ENCODE measurements around the gene RAB31.
"Not testable (repeated sequence)": the region's sequence is repeated elsewhere in the genome, so short reads cannot be mapped to it uniquely, and the experiment has no call there.

The RAB31 gene

DNA sequence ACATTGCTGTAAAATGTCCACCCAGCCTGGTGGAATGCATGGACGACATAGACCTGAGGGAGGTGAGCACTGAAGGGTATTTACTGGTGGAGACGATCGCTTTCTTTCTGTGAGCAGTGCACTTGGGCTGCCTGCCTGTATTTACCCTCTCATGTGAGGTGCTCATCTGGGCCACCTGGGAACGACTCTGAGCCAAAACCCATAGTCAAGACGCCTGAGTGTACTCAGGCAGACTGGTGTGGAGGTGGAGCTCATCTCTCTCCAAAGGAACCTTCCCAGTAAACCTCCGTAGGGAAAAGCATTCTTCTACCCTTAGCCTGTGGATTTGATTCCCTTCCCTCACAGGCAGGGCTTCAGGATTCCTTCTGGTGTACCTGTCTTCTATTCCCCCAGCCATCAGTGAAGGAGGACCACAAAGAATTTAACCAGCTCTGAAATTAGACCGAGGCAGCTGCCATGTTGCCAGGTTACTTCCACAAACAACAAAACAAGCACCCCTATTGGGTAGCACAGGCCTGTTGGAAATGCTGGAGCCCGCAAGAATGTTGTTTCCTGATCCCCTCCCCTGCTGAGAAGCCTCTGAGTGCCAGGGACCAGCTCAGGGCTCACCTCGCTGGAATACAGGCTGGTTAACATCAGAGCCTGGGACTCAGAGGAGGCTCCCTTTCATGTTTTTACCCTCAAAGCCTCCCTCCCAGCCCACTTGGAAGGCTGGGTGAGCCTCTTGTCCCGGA is 130.2 kb downstream of the RAB31 start:
- DNase-seq (ENCODE audit: low read depth, low spot score) = peak; percentile 68

DNA sequence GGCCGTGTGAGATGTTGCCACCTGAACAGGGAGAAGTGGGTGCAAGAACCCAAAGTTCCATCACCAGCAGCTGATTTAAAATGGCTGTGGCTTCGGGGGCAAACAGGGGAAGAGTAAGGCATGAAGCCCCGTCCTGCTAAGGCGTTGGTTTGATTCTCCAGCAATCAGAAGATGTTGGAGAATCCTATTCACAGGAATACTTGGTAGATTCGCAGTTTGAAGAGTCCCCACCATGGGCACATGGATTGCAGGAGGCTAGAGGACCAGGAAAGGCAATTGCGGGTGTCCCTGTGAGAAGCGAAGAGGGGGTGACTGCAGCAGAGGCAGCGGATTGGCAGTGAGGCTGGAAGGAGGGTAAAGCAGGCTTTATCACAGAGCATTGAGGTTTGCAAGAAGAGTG is 131.1 kb downstream of the RAB31 start:
- DNase-seq (ENCODE audit: low read depth, low spot score) = no peak

DNA sequence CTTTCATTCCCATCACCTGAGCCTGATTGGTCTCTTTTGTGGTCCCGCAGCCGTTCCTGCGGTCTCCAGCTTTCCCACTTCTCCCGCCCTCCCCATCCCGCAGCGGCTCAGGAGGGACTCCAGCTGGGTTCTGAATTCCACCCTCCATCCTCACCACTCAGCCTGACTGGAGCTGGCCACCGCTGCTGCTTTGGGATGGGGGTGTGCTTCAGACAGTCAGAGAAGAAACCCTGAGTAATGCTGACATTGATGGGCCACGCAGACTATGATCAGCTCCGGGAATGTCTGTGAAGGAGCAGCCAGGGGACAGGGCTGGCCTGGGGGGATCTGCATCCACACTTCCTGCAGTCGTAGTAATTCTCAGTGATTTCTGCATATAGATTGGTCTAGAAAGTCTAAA is 131.8 kb downstream of the RAB31 start:
- DNase-seq (ENCODE audit: low read depth, low spot score) = no peak

DNA sequence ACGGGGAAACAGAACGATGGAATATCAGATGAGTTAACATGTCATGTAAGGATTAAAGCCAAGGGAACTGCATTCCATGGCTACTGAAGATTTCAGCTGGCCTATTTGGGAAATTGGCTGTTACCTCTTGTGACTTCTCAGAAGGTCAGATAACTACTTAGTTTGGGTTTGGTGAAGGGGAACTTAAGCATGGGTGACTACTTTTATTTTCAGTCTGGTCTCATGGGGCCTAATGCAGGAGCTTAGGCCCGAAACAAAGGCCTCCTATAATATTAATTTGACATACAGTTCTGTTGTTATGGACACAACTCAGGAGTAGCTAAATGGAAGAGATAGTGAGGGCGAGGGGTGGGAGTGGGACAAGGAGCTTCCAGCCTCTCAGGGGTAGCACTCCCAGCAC is 133.7 kb downstream of the RAB31 start:
- no peak for DNase-seq (ENCODE audit: low read depth, low spot score)

DNA sequence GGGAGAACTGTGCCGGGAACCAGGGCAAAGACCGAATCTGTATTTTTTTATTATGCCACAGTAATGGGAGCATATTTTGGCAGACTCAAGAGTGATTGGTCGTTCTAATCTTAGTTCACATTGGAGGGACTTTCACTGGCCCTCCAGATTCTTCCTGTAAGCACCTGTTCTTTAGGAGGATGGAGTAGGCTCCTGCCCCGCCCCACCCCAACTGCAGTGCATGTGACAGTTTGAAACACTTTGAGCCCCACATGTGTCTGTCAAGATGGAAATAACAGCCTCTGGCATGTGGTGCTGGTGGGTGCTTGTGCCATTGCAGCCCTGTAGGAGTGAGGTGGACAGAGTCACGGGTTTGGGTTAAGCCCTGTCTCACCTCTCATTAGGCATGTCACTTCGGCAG is 134.3 kb downstream of the RAB31 start:
- no peak for DNase-seq (ENCODE audit: low read depth, low spot score)

DNA sequence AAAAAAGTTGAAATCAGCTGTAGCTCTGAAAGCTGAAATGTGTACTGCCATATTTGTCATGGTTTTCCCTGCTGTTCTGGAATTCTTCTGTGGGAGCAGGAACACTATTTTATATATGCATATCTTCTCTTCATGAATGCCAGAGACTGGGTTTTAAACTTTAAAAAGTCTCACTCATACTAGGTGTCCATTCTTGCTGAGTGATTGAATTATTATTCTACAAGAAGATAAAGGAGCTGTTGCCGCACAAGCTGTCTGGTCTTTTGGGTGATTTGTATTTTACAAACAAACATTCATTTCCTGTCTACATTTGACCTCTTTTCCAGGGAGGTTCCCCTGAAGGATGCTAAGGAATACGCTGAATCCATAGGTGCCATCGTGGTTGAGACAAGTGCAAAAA is 137.2 kb downstream of the RAB31 start:
- DNase-seq (ENCODE audit: low read depth, low spot score) = no peak

DNA sequence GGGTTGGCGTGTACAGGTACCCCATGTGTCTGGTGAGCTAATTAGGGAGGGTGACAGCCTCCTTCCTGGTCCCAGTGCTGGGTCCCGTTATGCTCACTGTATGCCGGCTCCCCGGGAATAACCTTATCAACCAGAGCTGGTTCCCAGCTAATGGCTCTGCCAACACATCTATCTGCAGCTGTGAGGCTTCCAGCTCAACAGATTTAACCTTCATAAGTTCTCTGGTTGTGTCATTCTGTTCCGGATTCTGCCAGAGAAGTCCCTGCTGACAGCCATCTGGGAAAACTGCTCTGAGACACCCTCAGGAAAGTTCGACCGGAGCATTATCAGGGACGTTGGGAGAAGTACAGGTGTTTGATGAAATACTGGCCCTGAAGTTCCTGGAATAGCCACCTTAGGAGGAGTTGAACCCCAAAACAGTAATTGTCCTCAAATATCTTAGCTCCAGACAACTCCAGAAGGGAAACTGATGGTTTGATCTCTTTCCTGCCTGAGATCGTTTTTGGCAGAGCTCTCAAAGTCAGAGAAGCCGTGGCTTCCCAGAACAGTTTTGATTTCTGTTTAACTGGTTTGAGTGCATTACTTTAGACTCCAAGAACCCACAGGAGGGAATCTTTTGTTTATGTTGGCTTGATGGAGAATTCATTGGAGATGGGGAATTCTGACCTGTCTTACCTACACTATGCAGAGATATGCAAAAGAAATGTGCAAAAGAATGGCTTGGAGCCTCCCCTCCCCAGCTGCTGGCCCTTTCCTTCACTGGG is 138.2 kb downstream of the RAB31 start:
- no peak for DNase-seq (ENCODE audit: low read depth, low spot score)

DNA sequence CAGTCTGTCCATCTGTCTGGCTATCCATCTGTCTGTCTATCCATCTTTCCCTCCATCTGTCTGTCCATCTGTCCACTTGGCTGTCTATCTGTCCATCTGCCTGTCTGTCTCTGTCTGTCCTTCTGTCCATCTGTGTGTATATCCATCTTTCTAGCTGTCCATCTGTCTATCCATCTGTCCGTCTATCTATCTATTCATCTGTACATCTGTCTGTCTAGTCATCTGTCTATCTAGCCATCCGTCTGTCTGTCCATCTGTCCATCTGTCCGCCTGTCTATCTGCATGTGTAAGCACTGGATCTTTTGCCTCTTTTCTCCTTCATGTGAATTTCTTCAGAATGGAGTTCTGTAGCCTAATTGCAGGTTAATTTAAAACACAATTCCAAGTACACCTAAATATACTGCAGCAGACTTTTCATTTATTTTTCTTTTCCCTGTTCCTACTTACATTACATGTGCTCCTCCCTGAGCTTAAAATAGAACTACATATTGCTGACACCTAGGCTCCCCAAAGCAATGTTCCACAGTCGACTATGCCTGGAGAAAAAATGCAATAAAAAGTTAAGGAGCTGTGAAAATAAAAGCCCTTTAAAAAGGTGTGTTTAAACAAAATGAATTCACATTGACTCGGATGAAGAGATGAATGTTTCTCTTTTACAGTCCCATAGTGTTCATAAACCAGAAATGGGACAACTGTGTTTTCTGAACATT is 140.2 kb downstream of the RAB31 start:
- no peak for DNase-seq (ENCODE audit: low read depth, low spot score)

DNA sequence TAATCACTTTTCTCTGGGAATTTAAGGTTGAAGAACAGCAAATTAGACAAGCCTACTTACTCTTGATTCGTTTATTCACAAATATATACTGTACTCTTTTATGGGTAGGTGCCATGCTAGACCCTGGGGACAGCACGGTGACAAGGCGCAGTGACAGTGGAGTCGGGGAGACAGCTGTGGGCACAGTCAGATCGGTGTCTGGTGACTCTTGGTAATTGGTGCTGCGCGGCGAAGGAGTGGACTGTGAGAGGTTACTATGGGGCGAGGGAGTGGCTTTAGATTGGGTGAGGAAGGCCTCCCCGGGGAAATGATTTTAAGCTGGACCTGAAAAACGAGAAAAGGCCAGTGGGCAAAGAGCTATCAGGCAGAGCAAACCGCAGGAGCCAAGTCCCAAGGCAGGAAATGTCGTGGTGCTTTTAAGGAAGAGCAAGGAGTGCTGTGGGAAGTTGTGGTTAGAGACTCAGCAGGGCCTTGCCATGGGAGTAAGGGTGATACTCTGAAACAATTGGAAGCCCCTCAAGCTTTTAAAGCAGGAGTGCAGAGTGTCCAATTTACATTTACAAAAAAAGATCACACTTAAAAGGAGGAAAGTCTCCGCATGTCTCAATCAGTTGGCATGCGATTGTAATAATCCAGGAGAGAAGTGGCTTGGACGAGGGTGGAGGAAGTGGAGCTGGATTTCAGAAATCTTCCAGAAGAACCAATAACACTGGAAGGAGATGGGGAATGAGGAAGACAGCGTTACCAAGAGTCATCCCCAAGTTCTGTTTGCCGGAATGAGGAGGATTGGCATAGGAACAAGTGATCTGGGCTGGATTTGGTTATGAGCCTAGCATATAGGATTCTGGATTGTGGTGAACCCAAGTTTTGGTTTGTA is 141.5 kb downstream of the RAB31 start:
- DNase-seq (ENCODE audit: low read depth, low spot score) = no peak

DNA sequence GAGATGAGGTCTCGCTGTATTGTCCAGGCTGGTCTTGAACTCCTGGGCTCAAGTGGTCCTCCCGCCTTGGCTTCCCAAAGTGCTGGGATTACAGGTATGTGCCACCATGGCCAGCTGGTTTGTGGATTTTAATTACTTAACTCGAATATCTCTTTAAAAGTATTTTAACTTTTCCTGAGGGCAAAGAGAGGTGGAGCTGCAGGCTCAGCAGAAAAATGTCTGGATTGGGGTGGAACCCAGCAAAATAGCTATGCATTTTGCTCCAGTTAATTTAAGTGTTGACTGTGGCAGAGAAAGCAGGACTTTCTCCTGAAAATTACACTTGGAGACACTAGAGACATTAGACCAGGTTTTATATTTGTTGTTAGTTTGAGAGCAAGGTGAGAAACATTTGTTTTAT is 142.2 kb downstream of the RAB31 start:
- no peak for DNase-seq (ENCODE audit: low read depth, low spot score)

DNA sequence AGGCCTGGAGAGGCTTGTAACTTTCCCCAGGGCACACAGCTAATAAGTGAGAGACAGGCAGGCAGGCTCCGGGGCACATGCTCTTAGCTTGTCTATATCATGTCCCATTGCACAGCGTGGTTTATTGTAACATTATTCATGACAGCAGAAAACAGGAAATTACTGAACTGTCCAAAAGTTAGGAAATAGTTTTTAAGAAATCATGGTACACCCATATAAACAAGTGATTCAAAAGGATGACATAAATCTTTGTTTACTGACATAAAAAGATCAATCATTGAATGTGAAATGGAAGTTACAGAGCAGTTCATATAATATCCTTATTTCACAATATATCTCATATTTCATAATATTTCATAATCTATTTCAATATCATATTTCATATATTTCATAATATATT is 143.4 kb downstream of the RAB31 start:
- no peak for DNase-seq (ENCODE audit: low read depth, low spot score)

DNA sequence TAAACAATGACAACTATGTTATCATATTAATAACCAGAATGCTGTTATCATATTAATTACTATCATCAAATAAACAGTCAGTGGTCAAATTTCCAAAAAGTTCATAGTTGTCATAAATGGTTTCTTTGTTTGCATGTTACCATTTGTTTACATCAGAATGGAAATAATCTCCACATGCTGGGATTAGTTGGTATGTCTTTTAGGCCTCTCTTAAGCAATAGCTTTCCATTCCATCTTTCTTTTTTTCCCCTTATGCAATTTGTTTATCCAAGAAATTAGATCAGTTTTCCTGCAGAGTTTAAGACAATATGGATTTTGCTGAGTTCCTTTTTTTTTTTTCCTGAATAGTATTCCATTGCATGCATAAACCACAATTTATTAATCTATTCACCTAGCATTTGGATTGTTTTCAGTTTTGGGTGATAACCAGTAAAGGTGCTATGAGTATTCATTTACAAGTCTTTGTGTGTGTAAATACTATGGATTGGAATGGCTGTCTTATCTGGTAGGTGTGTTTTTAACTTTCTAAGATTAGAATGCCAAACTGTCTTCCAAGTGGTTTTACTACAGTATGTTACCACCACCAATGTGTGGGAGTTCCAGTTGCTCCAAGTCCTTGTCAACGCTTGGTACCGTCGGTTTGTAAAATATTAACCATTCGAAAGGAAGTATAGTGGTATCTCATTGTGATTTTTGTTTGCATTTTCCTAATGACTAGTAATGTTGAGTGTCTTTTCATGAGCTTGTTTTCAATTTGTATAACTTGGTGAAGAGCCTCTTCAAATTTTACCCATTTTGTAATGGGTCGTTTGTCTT is 144.4 kb downstream of the RAB31 start:
- DNase-seq (ENCODE audit: low read depth, low spot score) = no peak

DNA sequence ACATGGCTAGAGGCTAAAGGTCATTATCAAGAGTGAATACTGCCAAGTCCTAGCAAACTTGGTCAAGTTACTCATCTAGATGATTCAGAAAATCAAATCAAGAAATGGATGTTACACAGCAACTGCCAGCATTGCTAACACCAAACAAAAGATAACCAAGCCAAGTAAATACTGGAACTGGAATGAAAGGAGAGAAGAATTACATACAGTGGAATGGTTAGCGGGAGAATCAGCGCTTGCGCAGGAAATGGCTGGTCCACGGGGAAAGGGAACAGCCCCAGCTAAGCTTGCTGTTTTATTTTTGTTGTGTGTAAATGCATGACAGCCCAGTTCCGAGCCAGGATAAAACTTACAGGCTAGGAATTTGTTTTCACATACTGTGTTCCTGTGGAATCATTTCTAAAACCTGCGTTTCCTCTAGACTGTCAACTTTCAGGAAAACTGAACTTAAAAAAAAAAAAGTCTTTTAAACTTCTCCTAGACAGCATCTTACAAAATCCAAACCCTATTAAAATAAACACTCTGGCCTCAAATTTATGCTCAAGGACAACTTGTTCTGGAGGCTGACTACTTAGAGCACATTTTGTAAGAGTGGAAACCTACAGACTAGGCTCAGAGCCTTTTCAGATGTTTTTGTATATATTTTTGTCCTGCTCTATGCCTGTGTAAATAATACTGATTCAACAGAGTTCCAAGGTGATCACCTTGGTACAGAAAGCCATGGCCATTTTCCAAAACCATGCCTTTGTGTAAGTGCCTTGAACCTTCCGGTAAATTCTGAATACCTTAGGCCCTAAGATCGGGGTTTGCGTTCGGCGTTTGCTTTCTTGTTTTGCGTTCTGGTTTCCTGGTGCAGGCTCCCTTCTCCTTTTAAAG is 146.9 kb downstream of the RAB31 start:
- no peak for DNase-seq (ENCODE audit: low read depth, low spot score)

DNA sequence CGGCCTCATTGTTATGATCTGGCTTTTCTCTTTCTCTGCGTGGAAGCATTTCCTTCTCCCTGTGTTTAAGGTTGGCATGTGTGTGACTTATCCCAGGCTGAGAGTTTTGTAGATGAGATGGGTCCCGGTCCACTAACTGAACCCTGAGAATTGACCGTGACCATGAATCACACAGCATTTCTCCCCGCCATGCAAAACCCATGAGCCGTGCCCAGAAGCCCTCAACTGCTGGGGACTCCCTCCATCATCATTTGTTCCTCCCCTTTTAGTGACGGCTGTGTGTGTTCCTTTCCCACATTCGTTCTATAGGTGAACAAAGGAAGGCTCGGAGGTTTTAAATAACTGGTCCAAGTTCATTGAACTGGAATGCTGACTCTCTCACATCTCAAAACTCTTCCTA is 147.6 kb downstream of the RAB31 start:
- no peak for DNase-seq (ENCODE audit: low read depth, low spot score)

DNA sequence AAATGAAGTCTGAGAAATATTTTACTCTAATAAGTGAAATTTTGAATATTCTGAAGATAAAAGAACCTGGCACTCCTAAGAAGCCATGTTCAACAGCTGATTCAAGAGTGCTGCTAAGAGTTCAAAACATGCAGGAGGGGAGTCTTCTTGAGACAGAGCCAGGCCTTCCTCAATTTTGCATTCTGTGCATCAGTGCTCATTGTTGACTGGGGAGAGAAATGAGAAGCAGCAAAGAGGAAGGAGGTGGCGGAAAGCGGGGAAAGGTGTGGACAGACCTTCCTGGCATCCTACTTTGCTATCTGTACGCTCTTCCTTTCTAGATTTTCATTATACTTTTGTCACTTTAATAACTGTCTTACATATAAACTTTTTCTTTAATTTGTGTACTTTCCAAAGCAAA is 148.0 kb downstream of the RAB31 start:
- no peak for DNase-seq (ENCODE audit: low read depth, low spot score)

DNA sequence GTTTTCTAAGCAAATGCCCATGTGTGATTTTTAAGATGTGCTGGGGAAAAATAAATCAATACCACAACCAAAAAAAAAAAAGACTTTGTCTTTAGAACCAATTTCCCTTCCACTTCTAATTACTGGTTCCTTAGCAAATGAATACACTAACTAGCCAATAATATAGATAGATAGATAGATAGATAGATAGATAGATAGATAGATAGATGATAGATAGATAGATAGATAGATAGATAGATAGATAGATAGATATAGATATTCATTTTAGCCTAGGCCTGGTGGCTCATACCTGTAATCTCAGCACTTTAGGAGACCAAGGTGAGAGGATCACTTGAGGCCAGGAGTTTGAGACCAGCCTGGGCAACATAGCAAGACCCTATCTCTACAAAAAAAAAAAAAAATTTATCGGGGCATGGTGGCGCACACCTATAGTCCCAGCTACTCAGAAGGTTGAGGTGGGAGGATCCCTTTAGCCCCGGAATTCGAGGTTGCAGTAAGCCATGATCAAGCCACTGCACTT is 149.4 kb downstream of the RAB31 start:
- not testable (repeated sequence) for DNase-seq (ENCODE audit: low read depth, low spot score)

DNA sequence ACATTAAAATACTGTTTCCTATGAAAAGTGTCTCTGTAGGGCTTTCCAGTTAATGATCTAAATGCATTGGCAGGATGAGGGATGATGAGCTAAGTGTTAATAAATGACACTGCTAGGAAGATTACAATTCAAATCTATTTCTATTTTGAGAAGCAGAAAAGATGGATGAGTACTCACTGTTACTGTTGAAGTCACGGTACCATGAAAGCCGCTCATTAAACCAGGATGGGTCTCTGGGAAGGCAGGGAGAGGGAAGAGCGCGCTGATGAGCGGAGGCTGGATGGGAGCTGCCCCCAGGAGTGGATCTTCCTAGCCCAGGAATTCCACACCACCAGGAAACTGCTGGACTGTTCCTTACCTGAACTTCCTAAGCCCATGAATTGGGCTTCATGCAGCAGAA is 150.5 kb downstream of the RAB31 start:
- no peak for DNase-seq (ENCODE audit: low read depth, low spot score)

DNA sequence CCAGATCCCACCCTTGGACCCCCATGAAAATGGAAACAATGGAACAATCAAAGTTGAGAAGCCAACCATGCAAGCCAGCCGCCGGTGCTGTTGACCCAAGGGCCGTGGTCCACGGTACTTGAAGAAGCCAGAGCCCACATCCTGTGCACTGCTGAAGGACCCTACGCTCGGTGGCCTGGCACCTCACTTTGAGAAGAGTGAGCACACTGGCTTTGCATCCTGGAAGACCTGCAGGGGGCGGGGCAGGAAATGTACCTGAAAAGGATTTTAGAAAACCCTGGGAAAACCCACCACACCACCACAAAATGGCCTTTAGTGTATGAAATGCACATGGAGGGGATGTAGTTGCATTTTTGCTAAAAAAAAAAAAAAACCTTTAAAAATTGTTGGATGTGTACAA is 151.1 kb downstream of the RAB31 start:
- no peak for DNase-seq (ENCODE audit: low read depth, low spot score)

DNA sequence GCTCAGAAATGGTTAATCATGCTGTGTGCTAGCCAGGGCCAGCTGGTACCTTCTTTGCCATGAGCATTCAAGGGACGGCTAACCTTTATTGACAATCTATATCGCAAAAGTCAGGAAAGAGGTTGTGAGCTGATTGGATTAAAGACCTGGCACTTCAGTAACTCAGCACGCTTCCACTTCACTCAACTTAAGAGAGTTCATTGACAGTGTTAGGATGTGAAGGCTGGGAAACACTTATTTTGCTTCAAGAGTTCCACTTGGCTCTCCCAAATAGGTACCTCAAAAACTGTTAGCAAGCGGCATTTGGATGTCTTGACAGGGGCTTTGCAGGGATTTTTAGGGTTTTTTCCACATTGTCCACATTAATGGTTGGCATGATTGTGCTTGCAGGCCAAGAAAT is 152.6 kb downstream of the RAB31 start:
- DNase-seq (ENCODE audit: low read depth, low spot score) = no peak

DNA sequence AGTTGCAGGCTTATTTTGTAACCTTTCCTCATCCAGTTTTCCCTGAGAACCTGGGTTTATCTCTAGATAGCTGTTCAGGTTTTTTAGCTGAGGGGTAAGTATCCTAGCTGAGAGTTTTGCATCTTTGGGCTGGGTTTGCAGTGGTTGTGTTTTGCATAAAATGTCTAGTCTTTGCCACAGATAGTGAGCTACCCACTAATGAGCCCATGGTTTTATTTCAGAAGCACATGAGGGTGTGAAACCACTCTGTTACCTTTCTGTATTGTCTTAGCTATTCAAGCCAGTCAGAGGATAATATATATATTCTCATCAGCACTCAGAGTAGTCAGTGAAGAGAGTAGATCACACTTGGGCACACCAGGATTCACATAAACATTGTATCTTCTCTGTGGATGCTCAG is 153.1 kb downstream of the RAB31 start:
- no peak for DNase-seq (ENCODE audit: low read depth, low spot score)

Measured in brain pericyte (primary cell).